Heart left ventricle (tissue), 16 donors: ENCODE results near the gene ATF6. TPM values are rescaled to one million over a fixed set of nuclear protein-coding genes. Genes with fewer than 3 reads are reported as not detected.

Experiments used
- ATAC-seq, 4 donors: fragments of 200-7000 bp; cut with Tn5 transposase; one replicate each; pipeline ENCODE4 v1.9.1; 2020 to 2022; ENCODE audit warnings: moderate library complexity in 4 of 4, mild to moderate bottlenecking in 3 of 4, moderate number of reproducible peaks in 1 of 4
- DNase-seq, 5 donors: peaks; one replicate each; pipeline ENCODE4 v3.0.0-alpha.2; 2020
- H3K27ac ChIP-seq, 12 donors: fragments of 200-600 bp; sonication (generic) in 4 of 12; one replicate each; pipeline versions ENCODE4 v1.5.0 to v1.8.0; 2016 to 2022; ENCODE audit warnings: mild to moderate bottlenecking in 2 of 12
- H3K27me3 ChIP-seq, 9 donors: fragments of 200-600 bp; sonication (generic) in 2 of 9; one replicate each; pipeline versions ENCODE4 v1.5.1 to v1.8.0; 2016 to 2022; ENCODE audit warnings: mild to moderate bottlenecking in 3 of 9
- H3K36me3 ChIP-seq, 9 donors: fragments of 200-600 bp; sonication (generic) in 2 of 9; one replicate each; pipeline versions ENCODE4 v1.5.0 to v1.8.0; 2018 to 2022; ENCODE audit warnings: mild to moderate bottlenecking in 2 of 9
- H3K4me1 ChIP-seq, 12 donors: fragments of 200-600 bp; sonication (generic) in 4 of 12; one replicate each; pipeline versions ENCODE4 v1.5.0 to v1.8.0; 2016 to 2022; ENCODE audit warnings: mild to moderate bottlenecking in 3 of 12
- H3K4me3 ChIP-seq, 12 donors: fragments of 200-600 bp; sonication (generic) in 4 of 12; one replicate each; pipeline versions ENCODE4 v1.5.0 to v1.8.0; 2017 to 2022; ENCODE audit warnings: mild to moderate bottlenecking in 9 of 12, moderate library complexity in 4 of 12
- H3K9me3 ChIP-seq, 12 donors: fragments of 200-600 bp; sonication (generic) in 4 of 12; one replicate each; pipeline versions ENCODE4 v1.5.0 to v1.8.0; 2016 to 2022; ENCODE audit warnings: mild to moderate bottlenecking in 1 of 12
- POLR2A ChIP-seq, 2 donors: fragments of 450-650 bp; IDR thresholded peaks; one replicate each; pipeline ENCODE4 v1.6.1; 2017; ENCODE audit warnings: antibody characterized with exemption in 2 of 2, mild to moderate bottlenecking in 2 of 2, moderate library complexity in 2 of 2
- WGBS, 4 donors: extraction: QIAGEN DNeasy Blood & Tissue Kit in 2 of 4; methylation state at CpG; one replicate each; pipeline versions ENCODE4 v1.1.5 to v1.1.7; 2013 to 2018; 5-methylcytosine and 5-hydroxymethylcytosine counted together
- intact Hi-C, 10 donors: fragments of 100-400 bp; cut with DNase I; formaldehyde crosslinking; loops; one replicate each; pipeline versions ENCODE4 v1.11.1 to v1.14.2; 2022
- polyA plus RNA-seq, 2 donors: library from polyadenylated mRNA; stranded (reverse); fragments of 200-250 nt; gene quantifications; one replicate each; pipeline ENCODE4 v1.2.3, GENCODE V29; 2013
- total RNA-seq, 9 donors: library from RNA; depleted of rRNA in 2 of 9; stranded (reverse); fragments of >200 nt in 2 of 9; fragmentation: NEBNext Ultra II Directional in 3 of 9; extraction: Animal tissue kit (Norgen Biotek cat#: 25700) in 3 of 9; gene quantifications; one replicate each; pipeline versions ENCODE4 v1.1.0 to v1.2.4, GENCODE V29; 2016 to 2023
- TF ChIP-seq, protein P1 (sequence below), 12 donors: fragments of 200-600 bp; sonication (generic) in 4 of 12; IDR thresholded peaks; one replicate each; pipeline versions ENCODE4 v1.5.0 to v1.8.0; 2018 to 2022; ENCODE audit warnings: antibody characterized with exemption in 12 of 12, mild to moderate bottlenecking in 5 of 12
- donor health status: ischemic (EF 13 %, LVEDD 7.1; RV severe dilation, severe dysfunction).
- donor health status: healthy with polysubstance abuse.
- donor health status: DM: no; HTN: yes; CAD: no.
- donor health status: DM: no; HTN: no; CAD: no.
- donor health status: ischemic (EF 25% LVEDD 6.9; RV normal size, moderate dysfunction).
- donor health status: ischemic (EF 25% LVEDD 5.7; RV mildly dilated, moderate dysfunction).
- donor health status: healthy.
- donor health status: DM: yes; HTN: yes; CAD: no.
- donor health status: ischemic (EF 35%, LVEDD 5.7; RV mildly dilated, moderate dysfunction).
- donor health status: nonischemic (EF 11% LVEDD 7.7; RV severe dilation, severe dysfunction).
- donor health status: DM: yes; HTN: yes; CAD: no.
- donor health status: PGD.
- donor health status: ischemic (EF 29% LVEDD 5.4; RV normal size, mild dysfunction).
- donor health status: nonischemic (EF 23%, LVEDD 6.1; RV moderate dilation, normal function).

Gene ATF6
- total and polyA plus RNA-seq, 11 donors: 3.0 to 24.4 (median 16.3) TPM

DNA sequence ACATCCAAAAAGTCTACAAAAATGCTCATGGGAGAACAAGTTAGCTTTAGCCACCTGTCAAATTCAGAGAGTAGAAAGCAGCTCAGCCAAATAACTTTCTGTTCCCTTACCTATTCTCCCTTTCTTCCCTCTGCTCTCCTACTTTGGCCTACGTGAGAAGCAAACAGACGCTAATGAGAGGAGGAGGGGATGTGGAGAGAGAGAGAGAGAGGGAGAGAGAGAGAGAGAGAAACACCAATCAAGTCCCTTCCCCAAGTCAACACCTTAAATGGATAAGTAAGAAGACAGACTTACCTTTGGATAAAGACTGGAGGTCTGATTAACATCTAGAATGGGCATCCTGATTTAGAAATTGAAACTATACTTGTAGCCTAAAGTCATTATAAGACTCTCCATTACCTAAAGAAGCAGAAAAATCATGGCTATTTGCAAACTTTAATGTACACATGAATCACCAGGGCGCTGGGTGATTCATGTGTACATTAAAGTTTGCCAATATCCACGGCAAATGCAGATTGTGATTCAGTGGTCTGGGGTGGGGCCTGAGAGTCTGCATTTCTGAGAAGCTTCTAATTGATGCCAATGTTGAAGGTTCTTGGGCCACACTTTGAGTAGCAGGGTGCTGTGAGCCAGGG is 29.7 kb upstream of the ATF6 start:
- WGBS, 4 donors: 71 to 89% (median 81%) methylated on average over 4 of the region's 4 CpGs
- H3K4me1 ChIP-seq: peaks cover 0 to 48% (median 0%) of the 10 kb centered on the region in 12 donors

DNA sequence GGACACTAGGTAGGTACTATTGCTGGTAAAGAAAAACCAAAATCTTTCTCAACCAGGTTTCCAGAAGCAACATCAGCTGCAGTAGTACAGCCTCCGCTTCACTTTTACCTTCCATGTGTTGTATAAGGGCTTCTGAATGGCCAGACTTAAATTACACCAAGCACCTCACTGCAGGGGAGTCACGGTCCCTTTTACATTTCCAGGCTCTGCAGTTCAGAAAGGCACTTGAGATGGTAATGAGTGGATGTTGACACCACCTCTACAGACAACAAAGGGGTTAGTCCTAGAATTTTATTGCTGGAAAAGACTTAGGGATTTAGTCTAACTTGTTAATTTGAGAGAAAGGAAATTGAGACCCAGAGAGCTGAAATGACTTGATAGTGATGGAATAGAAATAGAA is 28.5 kb upstream of the ATF6 start:
- DNase-seq (no peak), ATAC-seq (no peak)
- TF ChIP-seq POLR2A (IDR thresholded peaks at IDR 0.05): no peak
- TF ChIP-seq, protein P1, sequence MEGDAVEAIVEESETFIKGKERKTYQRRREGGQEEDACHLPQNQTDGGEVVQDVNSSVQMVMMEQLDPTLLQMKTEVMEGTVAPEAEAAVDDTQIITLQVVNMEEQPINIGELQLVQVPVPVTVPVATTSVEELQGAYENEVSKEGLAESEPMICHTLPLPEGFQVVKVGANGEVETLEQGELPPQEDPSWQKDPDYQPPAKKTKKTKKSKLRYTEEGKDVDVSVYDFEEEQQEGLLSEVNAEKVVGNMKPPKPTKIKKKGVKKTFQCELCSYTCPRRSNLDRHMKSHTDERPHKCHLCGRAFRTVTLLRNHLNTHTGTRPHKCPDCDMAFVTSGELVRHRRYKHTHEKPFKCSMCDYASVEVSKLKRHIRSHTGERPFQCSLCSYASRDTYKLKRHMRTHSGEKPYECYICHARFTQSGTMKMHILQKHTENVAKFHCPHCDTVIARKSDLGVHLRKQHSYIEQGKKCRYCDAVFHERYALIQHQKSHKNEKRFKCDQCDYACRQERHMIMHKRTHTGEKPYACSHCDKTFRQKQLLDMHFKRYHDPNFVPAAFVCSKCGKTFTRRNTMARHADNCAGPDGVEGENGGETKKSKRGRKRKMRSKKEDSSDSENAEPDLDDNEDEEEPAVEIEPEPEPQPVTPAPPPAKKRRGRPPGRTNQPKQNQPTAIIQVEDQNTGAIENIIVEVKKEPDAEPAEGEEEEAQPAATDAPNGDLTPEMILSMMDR (IDR thresholded peaks at IDR 0.05): no peak
- peaks cover 0 to 48% (median 0%) of the 10 kb centered on the region in 12 donors for H3K4me1 ChIP-seq
- peaks cover 0 to 11% (median 0%) of the 10 kb centered on the region in 9 donors for H3K27me3 ChIP-seq
- WGBS, 4 donors: 61 to 83% (median 72%) methylated on average over 2 of the region's 2 CpGs
- H3K9me3 ChIP-seq: no peaks in the 10 kb centered on the region
- intact Hi-C loops: loop anchor here in 4 of 10 donors (5.0 to 10.0 kb wide), 2 partner anchors 90 to 253 kb away; no protein-coding TSS in a partner anchor
- no peak overlapping the region for H3K4me3 ChIP-seq
- H3K27ac ChIP-seq: peak overlapping the region in 1 of 12 donors; percentile 91
- H3K36me3 ChIP-seq: no peaks in the 10 kb centered on the region

More for the DNA sequence above, 29.7 kb upstream of the ATF6 start:
- no peak for ATAC-seq
- Histone ChIP-seq H3K27ac (no peak overlapping the region), H3K9me3 (no peaks in the 10 kb centered on the region), H3K36me3 (no peaks in the 10 kb centered on the region), H3K4me3 (no peak overlapping the region), H3K27me3 (peaks cover 0 to 11% (median 0%) of the 10 kb centered on the region in 9 donors)
- intact Hi-C loops: loop anchor here in 4 of 10 donors (5.0 to 10.0 kb wide), 2 partner anchors 89 to 252 kb away; no protein-coding TSS in a partner anchor
- DNase-seq: no peak
- TF ChIP-seq POLR2A (IDR thresholded peaks at IDR 0.05): no peak
- TF ChIP-seq, protein P1 (IDR thresholded peaks at IDR 0.05): no peak

DNA sequence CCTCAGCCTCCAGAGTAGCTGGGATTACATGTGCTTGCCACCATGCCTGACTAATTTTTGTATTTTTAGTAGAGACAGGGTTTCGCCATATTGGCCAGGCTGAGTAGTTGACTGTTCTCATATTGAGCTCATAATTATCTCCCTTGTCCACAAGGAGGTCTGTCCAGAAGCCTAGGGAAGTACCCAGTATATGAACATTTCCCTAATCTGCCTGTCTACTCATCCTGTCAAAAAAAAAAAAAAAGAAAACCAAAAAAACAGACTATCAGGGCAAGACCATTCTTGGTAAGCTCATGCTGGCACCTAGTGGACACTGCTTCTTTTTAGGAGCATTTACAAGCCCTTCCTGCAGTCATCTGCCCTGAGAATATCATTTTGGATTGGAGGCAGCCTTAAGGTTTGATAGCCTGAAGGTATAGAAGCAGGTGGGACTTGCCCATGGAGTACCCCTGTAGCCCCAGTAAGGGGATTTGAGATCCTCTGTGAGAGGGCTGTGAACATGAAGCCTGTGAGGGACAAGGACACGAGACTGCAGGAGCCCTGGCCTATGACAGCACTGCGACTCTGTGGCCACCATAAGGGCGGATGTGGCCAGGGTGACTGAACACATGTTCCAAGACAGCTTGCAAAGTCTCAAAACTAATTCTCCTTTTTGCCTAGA is 27.4 kb upstream of the ATF6 start:
- DNase-seq (peak; percentile 29 to 66 (median 46)), ATAC-seq (peak; percentile 59 to 69 (median 64))
- no peaks in the 10 kb centered on the region for H3K9me3 ChIP-seq
- intact Hi-C loops: loop anchor here in 4 of 10 donors (5.0 to 10.0 kb wide), 2 partner anchors 91 to 254 kb away; no protein-coding TSS in a partner anchor
- peaks cover 0 to 40% (median 0%) of the 10 kb centered on the region in 12 donors for H3K4me1 ChIP-seq
- TF ChIP-seq, protein P1 (IDR thresholded peaks at IDR 0.05): peak in 11 of 12 donors; percentile 12 to 46 (median 29)
- TF ChIP-seq POLR2A (IDR thresholded peaks at IDR 0.05): no peak
- H3K27ac ChIP-seq: peak overlapping the region in 4 of 12 donors; percentile 3 to 91 (median 30)
- H3K36me3 ChIP-seq: no peaks in the 10 kb centered on the region
- H3K27me3 ChIP-seq: peaks cover 0 to 11% (median 0%) of the 10 kb centered on the region in 9 donors
- 89 to 95% (median 90%) methylated on average over 4 of the region's 4 CpGs for WGBS, 4 donors
- H3K4me3 ChIP-seq: no peak overlapping the region
